GM23248 (cell line): ENCODE data around the gene CHAC1. TPM values are rescaled to one million over a fixed set of nuclear protein-coding genes. Genes with fewer than 3 reads are reported as not detected.
A peak's percentile ranks its signal among the peaks of the same experiment; 100 is the strongest.
"Not testable (repeated sequence)": the region's sequence is repeated elsewhere in the genome, so short reads cannot be mapped to it uniquely, and the experiment has no call there.

Experiments
- DNase-seq: peaks from one replicate; pipeline ENCODE4 v3.0.0-alpha.2; 2015
- H2AFZ ChIP-seq: fragments of 200-600 bp; sonication (generic); 2 replicates; pipeline ENCODE4 v1.6.1; 2016; ENCODE audit warnings: antibody characterized with exemption
- H3F3A ChIP-seq: fragments of 200-600 bp; sonication (generic); 2 replicates; pipeline ENCODE4 v1.6.1; 2016; ENCODE audit warnings: mild to moderate bottlenecking, antibody characterized with exemption, mixed run types; ENCODE audit not compliant: insufficient read depth
- H3K27ac ChIP-seq: fragments of 200-600 bp; sonication (generic); 2 replicates; pipeline ENCODE4 v1.5.1; 2016; ENCODE audit warnings: mild to moderate bottlenecking
- H3K27me3 ChIP-seq: fragments of 200-600 bp; sonication (generic); replicated peaks from 2 replicates; pipeline ENCODE4 v1.6.1; 2016; ENCODE audit warnings: mild to moderate bottlenecking; ENCODE audit not compliant: insufficient read depth
- H3K36me3 ChIP-seq: fragments of 200-600 bp; sonication (generic); 2 replicates; pipeline ENCODE4 v1.6.1; 2016; ENCODE audit warnings: low read depth, mild to moderate bottlenecking
- H3K4me1 ChIP-seq: fragments of 200-600 bp; sonication (generic); 2 replicates; pipeline ENCODE4 v1.6.1; 2016; ENCODE audit warnings: mild to moderate bottlenecking; ENCODE audit not compliant: insufficient read depth
- H3K4me2 ChIP-seq: fragments of 200-600 bp; sonication (generic); one replicate; pipeline ENCODE4 v1.6.1; 2016; ENCODE audit warnings: mild to moderate bottlenecking; ENCODE audit not compliant: unreplicated experiment
- H3K4me3 ChIP-seq: fragments of 200-600 bp; sonication (generic); 2 replicates; pipeline ENCODE4 v1.5.1; 2016; ENCODE audit warnings: mild to moderate bottlenecking
- H3K79me2 ChIP-seq: fragments of 200-600 bp; sonication (generic); 2 replicates; pipeline ENCODE4 v1.6.1; 2016; ENCODE audit warnings: mild to moderate bottlenecking; ENCODE audit not compliant: insufficient read depth
- H3K9ac ChIP-seq: fragments of 200-600 bp; sonication (generic); 2 replicates; pipeline ENCODE4 v1.6.1; 2016; ENCODE audit warnings: mild to moderate bottlenecking
- H3K9me2 ChIP-seq: fragments of 200-600 bp; sonication (generic); 2 replicates; pipeline ENCODE4 v1.6.1; 2016; ENCODE audit warnings: mixed run types, mild to moderate bottlenecking, moderate library complexity; ENCODE audit not compliant: insufficient read depth
- H3K9me3 ChIP-seq: fragments of 200-600 bp; sonication (generic); one replicate; pipeline ENCODE4 v1.6.1; 2017; ENCODE audit warnings: low read depth
- H4K20me1 ChIP-seq: fragments of 200-600 bp; sonication (generic); 2 replicates; pipeline ENCODE4 v1.6.0; 2016; ENCODE audit not compliant: insufficient read depth
- EZH2 ChIP-seq: fragments of 200-600 bp; sonication (generic); IDR thresholded peaks from 2 replicates; pipeline ENCODE4 v1.6.1; 2018; ENCODE audit warnings: antibody characterized with exemption, mild to moderate bottlenecking; ENCODE audit not compliant: insufficient read depth, poor library complexity, severe bottlenecking
- EZH2phosphoT487 ChIP-seq: fragments of 200-600 bp; sonication (generic); IDR thresholded peaks from 2 replicates; pipeline ENCODE4 v1.6.1; 2018; ENCODE audit warnings: antibody characterized with exemption, moderate library complexity, mild to moderate bottlenecking, low read depth; ENCODE audit not compliant: insufficient read depth
- WGBS, 2 experiments: methylation state at CpG; one replicate each; pipeline ENCODE4 v1.1.6; 2015 to 2017; ENCODE audit warnings: low lambda C conversion rate in 2 of 2, low coverage in 1 of 2; ENCODE audit errors: missing lambda C conversion rate in 2 of 2; 5-methylcytosine and 5-hydroxymethylcytosine counted together
- in situ Hi-C: fragments of 300-500 bp; cut with MboI; formaldehyde crosslinking; loops from 2 replicates; pipeline ENCODE4 v1.15.0; 2020
- polyA plus RNA-seq: library from polyadenylated mRNA; unstranded; fragments of >200 nt; fragmentation: Nextera tagmentation; extraction: Ambion mirVana; gene quantifications from 2 replicates; pipeline ENCODE4 v1.2.1, GENCODE V29; 2016
- total RNA-seq: library from RNA; depleted of rRNA; stranded (reverse); fragments of >200 nt; shearing (Covaris generic); gene quantifications from 2 replicates; pipeline ENCODE4 v1.2.3, GENCODE V29; 2014

The CHAC1 gene
- total and polyA plus RNA-seq, 2 experiments from 2014 or later = 43.8 to 74.4 TPM

DNA sequence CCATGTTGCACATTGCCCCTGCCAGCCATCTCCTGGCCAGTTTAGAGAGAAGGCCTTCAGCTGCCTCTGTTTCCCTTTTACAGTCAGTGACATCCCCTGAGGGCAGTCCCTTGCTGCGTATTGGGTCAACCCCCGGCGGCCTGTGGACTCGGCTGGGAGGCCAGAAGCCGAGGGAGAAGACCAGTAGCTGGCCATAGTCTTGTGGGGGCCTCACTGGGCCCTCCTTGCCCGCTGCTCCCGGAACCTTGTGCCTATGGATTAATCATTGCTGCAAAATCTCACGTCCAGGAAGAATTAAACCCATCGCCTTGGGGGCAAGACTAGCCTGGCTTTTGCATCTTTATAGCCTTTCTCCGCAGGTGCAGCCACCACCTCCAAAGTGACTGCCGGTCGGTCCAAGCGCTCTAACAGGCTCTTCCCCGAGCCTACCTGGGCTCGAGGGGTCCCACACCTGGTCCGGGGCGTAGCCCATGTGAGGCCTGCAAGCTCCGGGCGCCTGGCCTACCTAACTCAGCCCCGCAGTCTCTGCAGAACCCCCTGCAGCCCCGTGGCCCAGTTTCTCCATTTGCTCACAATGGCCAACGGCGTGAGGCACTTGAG, 870 bp upstream of the CHAC1 start:
- peak overlapping the region; percentile 82 for H3K9ac ChIP-seq
- no peaks in the 10 kb centered on the region for H3K27me3 ChIP-seq
- in situ Hi-C loops = no loop called here
- peak overlapping the region; percentile 80 for H3K27ac ChIP-seq
- H3K36me3 ChIP-seq = peaks cover 19% of the 10 kb centered on the region; the same call in 1 of the 2 replicates
- WGBS, 2 experiments = 53 to 56% methylated on average over 23 of the region's 23 CpGs
- peaks cover 32% of the 10 kb centered on the region for H3K4me1 ChIP-seq
- TF ChIP-seq EZH2phosphoT487 (no peak), EZH2 (no peak)
- H3K9me2 ChIP-seq = no peaks in the 10 kb centered on the region
- DNase-seq = no peak
- H3K79me2 ChIP-seq = peaks cover 32% of the 10 kb centered on the region
- no peaks in the 10 kb centered on the region; the same call in 1 of the 2 replicates for H4K20me1 ChIP-seq
- peak overlapping the region; percentile 83 for H2AFZ ChIP-seq
- H3F3A ChIP-seq = peaks cover 17% of the 10 kb centered on the region
- H3K9me3 ChIP-seq = no peaks in the 10 kb centered on the region
- H3K4me2 ChIP-seq = peak overlapping the region; percentile 84
- H3K4me3 ChIP-seq = peak overlapping the region; percentile 83

GRCh38 chr15:40953713-40954074, 423 bp downstream of the CHAC1 start:
- H3K27me3 ChIP-seq = no peaks in the 10 kb centered on the region
- peak overlapping the region; percentile 80 for H3K27ac ChIP-seq
- peaks cover 32% of the 10 kb centered on the region for H3K4me1 ChIP-seq
- WGBS, 2 experiments = 11 to 14% methylated on average over 16 to 17 of the region's 17 CpGs
- peak overlapping the region; percentile 84 for H3K4me2 ChIP-seq
- TF ChIP-seq EZH2phosphoT487 = no peak
- no peak for TF ChIP-seq EZH2
- peak overlapping the region; percentile 83 for H2AFZ ChIP-seq
- peaks cover 19% of the 10 kb centered on the region; the same call in 1 of the 2 replicates for H3K36me3 ChIP-seq
- H3K4me3 ChIP-seq = peak overlapping the region; percentile 83
- H3K79me2 ChIP-seq = peaks cover 32% of the 10 kb centered on the region
- no peaks in the 10 kb centered on the region for H3K9me2 ChIP-seq
- in situ Hi-C loops = no loop called here
- H3K9ac ChIP-seq = peak overlapping the region; percentile 82
- no peaks in the 10 kb centered on the region for H3K9me3 ChIP-seq
- DNase-seq = peak; percentile 43
- H4K20me1 ChIP-seq = no peaks in the 10 kb centered on the region; the same call in 1 of the 2 replicates
- peaks cover 18% of the 10 kb centered on the region for H3F3A ChIP-seq

GRCh38 chr15:40954158-40954848, 1.0 kb downstream of the CHAC1 start:
- in situ Hi-C loops, H3K9me3 ChIP-seq, H4K20me1 ChIP-seq, H3K9me2 ChIP-seq, H3K27me3 ChIP-seq, H2AFZ ChIP-seq, H3K27ac ChIP-seq: not testable (repeated sequence)
- peaks cover 19% of the 10 kb centered on the region; the same call in 1 of the 2 replicates for H3K36me3 ChIP-seq
- H3K79me2 ChIP-seq = peaks cover 32% of the 10 kb centered on the region
- H3K4me2 ChIP-seq = peak overlapping the region; percentile 84
- H3K4me3 ChIP-seq = peak overlapping the region; percentile 83
- peak overlapping the region; percentile 82 for H3K9ac ChIP-seq
- peak; percentile 35 for DNase-seq
- H3F3A ChIP-seq = peaks cover 18% of the 10 kb centered on the region
- WGBS, 2 experiments = 55 to 61% methylated on average over 8 of the region's 8 CpGs
- H3K4me1 ChIP-seq = peaks cover 32% of the 10 kb centered on the region

GRCh38 chr15:40955141-40955903, 2.1 kb downstream of the CHAC1 start:
- TF ChIP-seq EZH2 (no peak), EZH2phosphoT487 (no peak)
- H3K27ac ChIP-seq = no peak overlapping the region
- no peak overlapping the region for H2AFZ ChIP-seq
- no peak for DNase-seq
- no peaks in the 10 kb centered on the region for H3K9me2 ChIP-seq
- H4K20me1 ChIP-seq = no peaks in the 10 kb centered on the region; the same call in 1 of the 2 replicates
- H3K36me3 ChIP-seq = peaks cover 19% of the 10 kb centered on the region; the same call in 1 of the 2 replicates
- peaks cover 18% of the 10 kb centered on the region for H3F3A ChIP-seq
- WGBS, 2 experiments = 87 to 90% methylated on average over 20 of the region's 20 CpGs
- peaks cover 32% of the 10 kb centered on the region for H3K4me1 ChIP-seq
- H3K27me3 ChIP-seq = no peaks in the 10 kb centered on the region
- H3K4me3 ChIP-seq = peak overlapping the region; percentile 83
- H3K4me2 ChIP-seq = peak overlapping the region; percentile 84
- peaks cover 32% of the 10 kb centered on the region for H3K79me2 ChIP-seq
- H3K9ac ChIP-seq = peak overlapping the region; percentile 41; the same call in 1 of the 2 replicates
- no peaks in the 10 kb centered on the region for H3K9me3 ChIP-seq
- in situ Hi-C loops = no loop called here
